ENCODE data around the gene NUP133. TPM values are rescaled to one million over a fixed set of nuclear protein-coding genes. Genes with fewer than 3 reads are reported as not detected.
"Not testable (repeated sequence)": the region's sequence is repeated elsewhere in the genome, so short reads cannot be mapped to it uniquely, and the experiment has no call there.

NUP133 gene
- polyA plus RNA-seq, 4 donors = 7.4 to 33.8 (median 11.7) TPM

DNA sequence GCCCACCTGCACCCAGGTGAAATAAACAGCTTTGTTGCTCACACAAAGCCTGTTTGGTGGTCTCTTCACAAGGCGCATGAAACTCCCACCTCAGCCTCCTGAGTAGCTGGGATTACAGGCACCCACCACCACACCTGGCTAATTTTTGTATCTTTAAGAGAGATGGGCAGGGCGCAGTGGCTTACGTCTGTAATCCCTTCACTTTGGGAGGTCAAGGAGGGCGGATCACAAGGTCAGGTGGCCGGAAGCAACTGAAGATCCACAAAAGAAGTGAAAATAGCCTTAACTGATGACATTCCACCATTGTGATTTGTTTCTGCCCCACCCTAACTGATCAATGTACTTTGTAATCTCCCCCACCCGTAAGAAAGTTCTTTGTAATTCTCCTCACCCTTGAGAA is 89.6 kb downstream of the NUP133 start:
- WGBS, 3 donors = 47 to 65% (median 61%) methylated on average over 6 of the region's 6 CpGs
- FAIRE-seq; H3K9me3 ChIP-seq (ENCODE audit: control insufficient read depth in 2 of 2, insufficient read depth in 1 of 2, low read depth in 1 of 2, low read length in 1 of 2); H3K4me3 ChIP-seq (ENCODE audit: low read depth in 1 of 3, low read length in 3 of 3); H3K27me3 ChIP-seq (ENCODE audit: control insufficient read depth in 3 of 3, insufficient read depth in 3 of 3, low read length in 3 of 3); H3K27ac ChIP-seq (ENCODE audit: low read depth in 1 of 3, low read length in 2 of 3); H3K36me3 ChIP-seq (ENCODE audit: control insufficient read depth in 3 of 3, insufficient read depth in 2 of 3, low read depth in 1 of 3, low read length in 3 of 3); H3K4me1 ChIP-seq (ENCODE audit: control insufficient read depth in 3 of 3, insufficient read depth in 2 of 3, low read depth in 1 of 3, low read length in 2 of 3); DNase-seq: not testable (repeated sequence)

- not testable (repeated sequence) for FAIRE-seq; H3K36me3 ChIP-seq (ENCODE audit: control insufficient read depth in 3 of 3, insufficient read depth in 2 of 3, low read depth in 1 of 3, low read length in 3 of 3); H3K27ac ChIP-seq (ENCODE audit: low read depth in 1 of 3, low read length in 2 of 3); H3K9me3 ChIP-seq (ENCODE audit: control insufficient read depth in 2 of 2, insufficient read depth in 1 of 2, low read depth in 1 of 2, low read length in 1 of 2); H3K4me3 ChIP-seq (ENCODE audit: low read depth in 1 of 3, low read length in 3 of 3); DNase-seq
- H3K4me1 ChIP-seq (ENCODE audit: control insufficient read depth in 3 of 3, insufficient read depth in 2 of 3, low read depth in 1 of 3, low read length in 2 of 3) = peaks cover 2 to 19% (median 2%) of the 10 kb centered on the region in 3 donors
- 75 to 84% (median 82%) methylated on average over 5 of the region's 5 CpGs for WGBS, 3 donors
- H3K27me3 ChIP-seq (ENCODE audit: control insufficient read depth in 3 of 3, insufficient read depth in 3 of 3, low read length in 3 of 3) = peaks cover 0 to 16% (median 3%) of the 10 kb centered on the region in 3 donors
Measured at GRCh38 chr1:229412810-229413209, 95.3 kb downstream of the NUP133 start.

GRCh38 chr1:229412056-229412455 is 96.1 kb downstream of the NUP133 start:
- Histone ChIP-seq H3K4me1 (ENCODE audit: control insufficient read depth in 3 of 3, insufficient read depth in 2 of 3, low read depth in 1 of 3, low read length in 2 of 3) (peaks cover 2 to 27% (median 2%) of the 10 kb centered on the region in 3 donors), H3K36me3 (ENCODE audit: control insufficient read depth in 3 of 3, insufficient read depth in 2 of 3, low read depth in 1 of 3, low read length in 3 of 3) (no peaks in the 10 kb centered on the region), H3K9me3 (ENCODE audit: control insufficient read depth in 2 of 2, insufficient read depth in 1 of 2, low read depth in 1 of 2, low read length in 1 of 2) (no peaks in the 10 kb centered on the region), H3K4me3 (ENCODE audit: low read depth in 1 of 3, low read length in 3 of 3) (no peak overlapping the region), H3K27me3 (ENCODE audit: control insufficient read depth in 3 of 3, insufficient read depth in 3 of 3, low read length in 3 of 3) (peaks cover 0 to 24% (median 8%) of the 10 kb centered on the region in 3 donors), H3K27ac (ENCODE audit: low read depth in 1 of 3, low read length in 2 of 3) (no peak overlapping the region)
- WGBS, 3 donors = 70 to 79% (median 76%) methylated on average over 7 of the region's 7 CpGs
- DNase-seq (no peak), FAIRE-seq (no peak)

- WGBS, 3 donors = 52 to 67% (median 58%) methylated on average over 10 to 11 of the region's 11 CpGs
- FAIRE-seq (no peak), DNase-seq (no peak)
- no peak overlapping the region for H3K4me3 ChIP-seq (ENCODE audit: low read depth in 1 of 3, low read length in 3 of 3)
- peaks cover 2 to 29% (median 2%) of the 10 kb centered on the region in 3 donors for H3K4me1 ChIP-seq (ENCODE audit: control insufficient read depth in 3 of 3, insufficient read depth in 2 of 3, low read depth in 1 of 3, low read length in 2 of 3)
- H3K9me3 ChIP-seq (ENCODE audit: control insufficient read depth in 2 of 2, insufficient read depth in 1 of 2, low read depth in 1 of 2, low read length in 1 of 2) = no peaks in the 10 kb centered on the region
- peaks cover 0 to 29% (median 9%) of the 10 kb centered on the region in 3 donors for H3K27me3 ChIP-seq (ENCODE audit: control insufficient read depth in 3 of 3, insufficient read depth in 3 of 3, low read length in 3 of 3)
- H3K27ac ChIP-seq (ENCODE audit: low read depth in 1 of 3, low read length in 2 of 3) = no peak overlapping the region
- no peaks in the 10 kb centered on the region for H3K36me3 ChIP-seq (ENCODE audit: control insufficient read depth in 3 of 3, insufficient read depth in 2 of 3, low read depth in 1 of 3, low read length in 3 of 3)
Measured at GRCh38 chr1:229411434-229412055, 96.6 kb downstream of the NUP133 start.

- Histone ChIP-seq H3K9me3 (ENCODE audit: control insufficient read depth in 2 of 2, insufficient read depth in 1 of 2, low read depth in 1 of 2, low read length in 1 of 2) (no peaks in the 10 kb centered on the region), H3K4me3 (ENCODE audit: low read depth in 1 of 3, low read length in 3 of 3) (no peak overlapping the region), H3K27me3 (ENCODE audit: control insufficient read depth in 3 of 3, insufficient read depth in 3 of 3, low read length in 3 of 3) (peaks cover 0 to 30% (median 9%) of the 10 kb centered on the region in 3 donors), H3K4me1 (ENCODE audit: control insufficient read depth in 3 of 3, insufficient read depth in 2 of 3, low read depth in 1 of 3, low read length in 2 of 3) (peaks cover 2 to 29% (median 2%) of the 10 kb centered on the region in 3 donors), H3K27ac (ENCODE audit: low read depth in 1 of 3, low read length in 2 of 3) (peak overlapping the region in 1 of 3 donors; percentile 4), H3K36me3 (ENCODE audit: control insufficient read depth in 3 of 3, insufficient read depth in 2 of 3, low read depth in 1 of 3, low read length in 3 of 3) (no peaks in the 10 kb centered on the region)
- 6 to 19% (median 18%) methylated on average over 13 to 14 of the region's 14 CpGs for WGBS, 3 donors
- DNase-seq (peak; percentile 44 to 46), FAIRE-seq (no peak)
Measured at GRCh38 chr1:229410692-229411433, 97.3 kb downstream of the NUP133 start.

- WGBS, 3 donors = 37 to 42% (median 39%) methylated on average over 9 of the region's 9 CpGs
- no peak for DNase-seq
- H3K4me3 ChIP-seq (ENCODE audit: low read depth in 1 of 3, low read length in 3 of 3) = no peak overlapping the region
- peaks cover 2 to 29% (median 2%) of the 10 kb centered on the region in 3 donors for H3K4me1 ChIP-seq (ENCODE audit: control insufficient read depth in 3 of 3, insufficient read depth in 2 of 3, low read depth in 1 of 3, low read length in 2 of 3)
- no peaks in the 10 kb centered on the region for H3K9me3 ChIP-seq (ENCODE audit: control insufficient read depth in 2 of 2, insufficient read depth in 1 of 2, low read depth in 1 of 2, low read length in 1 of 2)
- H3K27ac ChIP-seq (ENCODE audit: low read depth in 1 of 3, low read length in 2 of 3) = peak overlapping the region in 1 of 3 donors; percentile 4
- H3K27me3 ChIP-seq (ENCODE audit: control insufficient read depth in 3 of 3, insufficient read depth in 3 of 3, low read length in 3 of 3) = peaks cover 0 to 30% (median 9%) of the 10 kb centered on the region in 3 donors
- FAIRE-seq = no peak
- no peaks in the 10 kb centered on the region for H3K36me3 ChIP-seq (ENCODE audit: control insufficient read depth in 3 of 3, insufficient read depth in 2 of 3, low read depth in 1 of 3, low read length in 3 of 3)
Measured at GRCh38 chr1:229410370-229410691, 97.8 kb downstream of the NUP133 start.

GRCh38 chr1:229409616-229410369 is 98.3 kb downstream of the NUP133 start:
- peaks cover 0 to 30% (median 9%) of the 10 kb centered on the region in 3 donors for H3K27me3 ChIP-seq (ENCODE audit: control insufficient read depth in 3 of 3, insufficient read depth in 3 of 3, low read length in 3 of 3)
- WGBS, 3 donors = 13 to 31% (median 15%) methylated on average over 18 of the region's 18 CpGs
- peak; percentile 64 to 75 for DNase-seq
- H3K36me3 ChIP-seq (ENCODE audit: control insufficient read depth in 3 of 3, insufficient read depth in 2 of 3, low read depth in 1 of 3, low read length in 3 of 3) = no peaks in the 10 kb centered on the region
- H3K4me1 ChIP-seq (ENCODE audit: control insufficient read depth in 3 of 3, insufficient read depth in 2 of 3, low read depth in 1 of 3, low read length in 2 of 3) = peaks cover 2 to 29% (median 2%) of the 10 kb centered on the region in 3 donors
- H3K4me3 ChIP-seq (ENCODE audit: low read depth in 1 of 3, low read length in 3 of 3) = no peak overlapping the region
- no peaks in the 10 kb centered on the region for H3K9me3 ChIP-seq (ENCODE audit: control insufficient read depth in 2 of 2, insufficient read depth in 1 of 2, low read depth in 1 of 2, low read length in 1 of 2)
- no peak for FAIRE-seq
- no peak overlapping the region for H3K27ac ChIP-seq (ENCODE audit: low read depth in 1 of 3, low read length in 2 of 3)

GRCh38 chr1:229408458-229409037 is 99.6 kb downstream of the NUP133 start:
- Histone ChIP-seq H3K27me3 (ENCODE audit: control insufficient read depth in 3 of 3, insufficient read depth in 3 of 3, low read length in 3 of 3) (peaks cover 0 to 32% (median 9%) of the 10 kb centered on the region in 3 donors), H3K27ac (ENCODE audit: low read depth in 1 of 3, low read length in 2 of 3) (no peak overlapping the region), H3K4me1 (ENCODE audit: control insufficient read depth in 3 of 3, insufficient read depth in 2 of 3, low read depth in 1 of 3, low read length in 2 of 3) (peaks cover 2 to 29% (median 2%) of the 10 kb centered on the region in 3 donors), H3K36me3 (ENCODE audit: control insufficient read depth in 3 of 3, insufficient read depth in 2 of 3, low read depth in 1 of 3, low read length in 3 of 3) (no peaks in the 10 kb centered on the region), H3K9me3 (ENCODE audit: control insufficient read depth in 2 of 2, insufficient read depth in 1 of 2, low read depth in 1 of 2, low read length in 1 of 2) (no peaks in the 10 kb centered on the region), H3K4me3 (ENCODE audit: low read depth in 1 of 3, low read length in 3 of 3) (no peak overlapping the region)
- no peak for DNase-seq
- WGBS, 3 donors = 56 to 73% (median 69%) methylated on average over 8 of the region's 8 CpGs
- FAIRE-seq = no peak

All from small intestine (tissue), 7 donors.